Endometrium (tissue), 2 donors: ENCODE data around the gene IL17RD.
"Not testable (repeated sequence)": the region's sequence is repeated elsewhere in the genome, so short reads cannot be mapped to it uniquely, and the experiment has no call there.

Experiments used
- FAIRE-seq: peaks from 2 replicates; lab custom pipeline; 2012; peaks lifted over from hg19 to GRCh38; lab: Jason Lieb, UNC
- donor health status: control.
- donor health status: control.

The IL17RD gene

GRCh38 chr3:57093489-57093888, 71.7 kb downstream of the IL17RD start:
- no peak for FAIRE-seq

- FAIRE-seq: no peak
Measured at GRCh38 chr3:57091521-57092273, 73.5 kb downstream of the IL17RD start.

GRCh38 chr3:57089043-57089442, 76.1 kb downstream of the IL17RD start:
- FAIRE-seq: no peak

- no peak for FAIRE-seq
Measured at GRCh38 chr3:57088503-57088902, 76.7 kb downstream of the IL17RD start.

GRCh38 chr3:57087361-57088092, 77.6 kb downstream of the IL17RD start:
- FAIRE-seq: no peak

GRCh38 chr3:57086201-57086600, 79.0 kb downstream of the IL17RD start:
- FAIRE-seq: no peak

GRCh38 chr3:57085211-57085610, 79.9 kb downstream of the IL17RD start:
- FAIRE-seq: no peak

- FAIRE-seq: not testable (repeated sequence)
Measured at GRCh38 chr3:57083266-57083995, 81.7 kb downstream of the IL17RD start.

- no peak for FAIRE-seq
Measured at GRCh38 chr3:57082481-57082880, 82.7 kb downstream of the IL17RD start.

- no peak for FAIRE-seq
Measured at GRCh38 chr3:57081173-57081572, 84.0 kb downstream of the IL17RD start.

GRCh38 chr3:57080171-57080570, 85.0 kb downstream of the IL17RD start:
- FAIRE-seq: no peak

- FAIRE-seq: no peak
Measured at GRCh38 chr3:57079474-57079831, 85.7 kb downstream of the IL17RD start.

GRCh38 chr3:57078635-57079473, 86.3 kb downstream of the IL17RD start:
- FAIRE-seq: no peak

- no peak for FAIRE-seq
Measured at GRCh38 chr3:57078344-57078634, 86.9 kb downstream of the IL17RD start.

GRCh38 chr3:57077630-57078343, 87.4 kb downstream of the IL17RD start:
- FAIRE-seq: no peak

GRCh38 chr3:57076422-57076951, 88.7 kb downstream of the IL17RD start:
- no peak for FAIRE-seq

- FAIRE-seq: no peak
Measured at GRCh38 chr3:57074135-57074534, 91.0 kb downstream of the IL17RD start.

- FAIRE-seq: no peak
Measured at GRCh38 chr3:57073628-57074027, 91.5 kb downstream of the IL17RD start.

- no peak for FAIRE-seq
Measured at GRCh38 chr3:57069503-57069902, 95.7 kb downstream of the IL17RD start.

GRCh38 chr3:57068437-57069089, 96.6 kb downstream of the IL17RD start:
- FAIRE-seq: no peak

- FAIRE-seq: no peak
Measured at GRCh38 chr3:57066471-57066870, 98.7 kb downstream of the IL17RD start.
